ENCODE data around the gene PPFIA1. TPM values are rescaled to one million over a fixed set of nuclear protein-coding genes. Genes with fewer than 3 reads are reported as not detected.

PPFIA1 gene
- total and polyA plus RNA-seq, 4 donors = 27.5 to 85.0 (median 43.5) TPM

- Histone ChIP-seq H3K4me3 (no peak overlapping the region), H3K9ac (ENCODE audit: insufficient read depth in 1 of 2, low read length in 2 of 2) (no peak overlapping the region), H3K27ac (ENCODE audit: low read depth in 1 of 2, low read length in 1 of 2) (no peak overlapping the region), H3K36me3 (ENCODE audit: control insufficient read depth in 4 of 4, insufficient read depth in 4 of 4, low read length in 4 of 4) (peaks cover 24 to 68% (median 37%) of the 10 kb centered on the region in 4 donors), H3K27me3 (ENCODE audit: control insufficient read depth in 3 of 3, insufficient read depth in 3 of 3, low read length in 2 of 3) (no peaks in the 10 kb centered on the region), H3K4me1 (ENCODE audit: control insufficient read depth in 5 of 5, insufficient read depth in 5 of 5, low read length in 5 of 5) (no peaks in the 10 kb centered on the region), H3K9me3 (ENCODE audit: control insufficient read depth in 4 of 4, insufficient read depth in 3 of 4, low read length in 3 of 4) (peaks cover 0 to 2% (median 0%) of the 10 kb centered on the region in 4 donors)
- no peak for TF ChIP-seq CTCF (IDR thresholded peaks at IDR 0.05; ENCODE audit: control extremely low read depth, extremely low read depth)
- DNase-seq = no peak
- no peak for ATAC-seq (ENCODE audit: insufficient read depth, low FRiP score)
- 95 to 96% methylated on average over 11 of the region's 11 CpGs for WGBS, 2 donors
These were observed 156.9 kb downstream of the PPFIA1 start for GRCh38 chr11:70427436-70427835.

GRCh38 chr11:70428701-70429427 lies 158.4 kb downstream of the PPFIA1 start:
- WGBS, 2 donors = 95 to 96% methylated on average over 18 of the region's 18 CpGs
- ATAC-seq (ENCODE audit: insufficient read depth, low FRiP score) (no peak), DNase-seq (no peak)
- Histone ChIP-seq H3K27ac (ENCODE audit: low read depth in 1 of 2, low read length in 1 of 2) (no peak overlapping the region), H3K27me3 (ENCODE audit: control insufficient read depth in 3 of 3, insufficient read depth in 3 of 3, low read length in 2 of 3) (no peaks in the 10 kb centered on the region), H3K36me3 (ENCODE audit: control insufficient read depth in 4 of 4, insufficient read depth in 4 of 4, low read length in 4 of 4) (peaks cover 23 to 70% (median 35%) of the 10 kb centered on the region in 4 donors), H3K9ac (ENCODE audit: insufficient read depth in 1 of 2, low read length in 2 of 2) (no peak overlapping the region), H3K4me3 (no peak overlapping the region), H3K4me1 (ENCODE audit: control insufficient read depth in 5 of 5, insufficient read depth in 5 of 5, low read length in 5 of 5) (no peaks in the 10 kb centered on the region), H3K9me3 (ENCODE audit: control insufficient read depth in 4 of 4, insufficient read depth in 3 of 4, low read length in 3 of 4) (peaks cover 0 to 2% (median 0%) of the 10 kb centered on the region in 4 donors)
- no peak for TF ChIP-seq CTCF (IDR thresholded peaks at IDR 0.05; ENCODE audit: control extremely low read depth, extremely low read depth)

GRCh38 chr11:70429428-70429705 lies 158.9 kb downstream of the PPFIA1 start:
- peaks cover 0 to 2% (median 0%) of the 10 kb centered on the region in 4 donors for H3K9me3 ChIP-seq (ENCODE audit: control insufficient read depth in 4 of 4, insufficient read depth in 3 of 4, low read length in 3 of 4)
- H3K27me3 ChIP-seq (ENCODE audit: control insufficient read depth in 3 of 3, insufficient read depth in 3 of 3, low read length in 2 of 3) = no peaks in the 10 kb centered on the region
- H3K27ac ChIP-seq (ENCODE audit: low read depth in 1 of 2, low read length in 1 of 2) = no peak overlapping the region
- no peak overlapping the region for H3K4me3 ChIP-seq
- WGBS, 2 donors = 86 to 87% methylated on average over 6 to 8 of the region's 8 CpGs
- no peak overlapping the region for H3K9ac ChIP-seq (ENCODE audit: insufficient read depth in 1 of 2, low read length in 2 of 2)
- ATAC-seq (ENCODE audit: insufficient read depth, low FRiP score) (no peak), DNase-seq (no peak)
- no peak for TF ChIP-seq CTCF (IDR thresholded peaks at IDR 0.05; ENCODE audit: control extremely low read depth, extremely low read depth)
- H3K4me1 ChIP-seq (ENCODE audit: control insufficient read depth in 5 of 5, insufficient read depth in 5 of 5, low read length in 5 of 5) = no peaks in the 10 kb centered on the region
- H3K36me3 ChIP-seq (ENCODE audit: control insufficient read depth in 4 of 4, insufficient read depth in 4 of 4, low read length in 4 of 4) = peaks cover 23 to 71% (median 39%) of the 10 kb centered on the region in 4 donors

Data from lung (tissue), 12 donors.